HG03460 (cell line): ENCODE results near the gene LILRA1.
A peak's percentile ranks its signal among the peaks of the same experiment; 100 is the strongest.
"Not testable (repeated sequence)": the region's sequence is repeated elsewhere in the genome, so short reads cannot be mapped to it uniquely, and the experiment has no call there.

Experiments
- ATAC-seq: cut with Tn5 transposase; IDR thresholded peaks from one replicate; pipeline ENCODE4 v1.9.1; 2021; ENCODE audit not compliant: unreplicated experiment

The LILRA1 gene

GRCh38 chr19:54593445-54593844 lies at the start of gene LILRA1:
Gene LILRA1, plus strand, starts transcription at chr19:54593632. Its CDS starts 613 bp downstream, at chr19:54594245.
- not testable (repeated sequence) for ATAC-seq

- no peak for ATAC-seq
Measured at GRCh38 chr19:54548806-54549205, 44.6 kb upstream of the LILRA1 start.

GRCh38 chr19:54549224-54549623 lies 44.2 kb upstream of the LILRA1 start:
- ATAC-seq = no peak

GRCh38 chr19:54551293-54551692 lies 42.1 kb upstream of the LILRA1 start:
- ATAC-seq = peak; percentile 49

GRCh38 chr19:54551950-54552912 lies 41.2 kb upstream of the LILRA1 start:
- ATAC-seq = peak; percentile 50

GRCh38 chr19:54552913-54553310 lies 40.5 kb upstream of the LILRA1 start:
- ATAC-seq = no peak

- no peak for ATAC-seq
Measured at GRCh38 chr19:54554006-54554405, 39.4 kb upstream of the LILRA1 start.

- ATAC-seq = no peak
Measured at GRCh38 chr19:54554896-54555295, 38.5 kb upstream of the LILRA1 start.

GRCh38 chr19:54556194-54556593 lies 37.2 kb upstream of the LILRA1 start:
- ATAC-seq = no peak

- ATAC-seq = no peak
Measured at GRCh38 chr19:54558339-54558738, 35.1 kb upstream of the LILRA1 start.

- no peak for ATAC-seq
Measured at GRCh38 chr19:54560881-54561385, 32.5 kb upstream of the LILRA1 start.

GRCh38 chr19:54561840-54562239 lies 31.6 kb upstream of the LILRA1 start:
- ATAC-seq = no peak

- ATAC-seq = not testable (repeated sequence)
Measured at GRCh38 chr19:54563206-54563605, 30.2 kb upstream of the LILRA1 start.

- no peak for ATAC-seq
Measured at GRCh38 chr19:54570316-54570715, 23.1 kb upstream of the LILRA1 start.

- not testable (repeated sequence) for ATAC-seq
Measured at GRCh38 chr19:54571715-54572615, 21.5 kb upstream of the LILRA1 start.

- ATAC-seq = no peak
Measured at GRCh38 chr19:54572696-54573311, 20.6 kb upstream of the LILRA1 start.

- peak; percentile 59 for ATAC-seq
Measured at GRCh38 chr19:54573330-54573872, 20.0 kb upstream of the LILRA1 start, which contains the start of gene LILRA2. Gene LILRA2, plus strand, starts transcription at chr19:54573790. Its CDS starts 89 bp downstream, at chr19:54573879.

- no peak for ATAC-seq
Measured at GRCh38 chr19:54574051-54574450, 19.4 kb upstream of the LILRA1 start.

- ATAC-seq = no peak
Measured at GRCh38 chr19:54574527-54575056, 18.8 kb upstream of the LILRA1 start.

GRCh38 chr19:54575205-54575604 lies 18.2 kb upstream of the LILRA1 start:
- ATAC-seq = not testable (repeated sequence)
